NCI-H1092 (cell line): ENCODE data around the gene SLC10A7.

ENCODE experiments used
- DNase-seq: peaks from one replicate; lab custom pipeline; 2025; lab: John Stamatoyannopoulos, UW

The SLC10A7 gene

GRCh38 chr4:146521541-146522097 is at the start of gene SLC10A7:
Gene SLC10A7 (minus strand): TSS chr4:146521940. CDS start chr4:146521717, 223 bp downstream.
- peak; percentile 40 for DNase-seq

GRCh38 chr4:146567396-146567795 is 45.7 kb upstream of the SLC10A7 start:
- no peak for DNase-seq

GRCh38 chr4:146564492-146564891 is 42.8 kb upstream of the SLC10A7 start:
- DNase-seq: no peak

GRCh38 chr4:146550161-146550560 is 28.4 kb upstream of the SLC10A7 start:
- DNase-seq: no peak

GRCh38 chr4:146548443-146548842 is 26.7 kb upstream of the SLC10A7 start:
- DNase-seq: no peak

GRCh38 chr4:146545102-146545501 is 23.4 kb upstream of the SLC10A7 start:
- DNase-seq: no peak

GRCh38 chr4:146534178-146534577 is 12.4 kb upstream of the SLC10A7 start:
- no peak for DNase-seq

- no peak for DNase-seq
These were observed 4.0 kb upstream of the SLC10A7 start for GRCh38 chr4:146525754-146526153.

- DNase-seq: no peak
These were observed 2.9 kb upstream of the SLC10A7 start for GRCh38 chr4:146524663-146525062.

GRCh38 chr4:146522869-146523205 is 1.1 kb upstream of the SLC10A7 start:
- no peak for DNase-seq

GRCh38 chr4:146522098-146522868 is 543 bp upstream of the SLC10A7 start:
- peak; percentile 73 for DNase-seq

- DNase-seq: peak; percentile 14
These were observed 722 bp downstream of the SLC10A7 start for GRCh38 chr4:146520896-146521540.

GRCh38 chr4:146514651-146515357 is 6.9 kb downstream of the SLC10A7 start:
- no peak for DNase-seq

GRCh38 chr4:146513548-146513947 is 8.2 kb downstream of the SLC10A7 start:
- no peak for DNase-seq

GRCh38 chr4:146511381-146511780 is 10.4 kb downstream of the SLC10A7 start:
- no peak for DNase-seq

GRCh38 chr4:146510942-146511341 is 10.8 kb downstream of the SLC10A7 start:
- DNase-seq: no peak

GRCh38 chr4:146508229-146508939 is 13.4 kb downstream of the SLC10A7 start:
- no peak for DNase-seq

- DNase-seq: no peak
These were observed 14.1 kb downstream of the SLC10A7 start for GRCh38 chr4:146507632-146508031.

- DNase-seq: no peak
These were observed 15.5 kb downstream of the SLC10A7 start for GRCh38 chr4:146506272-146506671.

- no peak for DNase-seq
These were observed 21.5 kb downstream of the SLC10A7 start for GRCh38 chr4:146500216-146500615.

- DNase-seq: no peak
These were observed 23.4 kb downstream of the SLC10A7 start for GRCh38 chr4:146498291-146498690.

GRCh38 chr4:146495269-146495668 is 26.5 kb downstream of the SLC10A7 start:
- DNase-seq: no peak
